Measurements from ENCODE around the gene EGFR.

DNA sequence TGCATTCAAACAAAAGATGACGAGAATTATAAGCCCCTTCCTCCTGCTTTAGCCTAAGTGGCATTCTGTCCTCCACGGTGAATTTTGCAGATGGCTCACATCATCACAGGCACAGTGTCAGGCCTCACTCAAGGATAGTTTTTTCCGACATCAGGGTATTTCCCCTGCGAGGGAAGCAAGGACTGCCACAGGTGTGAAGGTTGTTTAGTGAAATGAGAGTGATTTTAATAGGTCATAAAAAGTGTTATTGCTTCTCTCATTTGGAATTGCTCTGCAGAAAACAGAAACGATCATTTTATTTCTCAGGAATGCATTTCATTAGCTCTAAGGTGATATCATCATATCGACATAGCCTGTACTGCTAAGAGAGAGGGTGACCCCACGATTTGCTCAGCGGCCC is 217.7 kb downstream of the EGFR start:
- TF ChIP-seq RARB (CRISPR knock-in tag; IDR thresholded peaks at IDR 0.05) (no peak), ZFP3 (CRISPR knock-in tag; IDR thresholded peaks at IDR 0.05) (no peak), TOX (CRISPR knock-in tag; IDR thresholded peaks at IDR 0.05; ENCODE audit: borderline replicate concordance) (no peak), PPARA (CRISPR knock-in tag; IDR thresholded peaks at IDR 0.05; ENCODE audit: borderline replicate concordance) (no peak), ZC3H10 (CRISPR knock-in tag; IDR thresholded peaks at IDR 0.05) (no peak), ZNF70 (CRISPR knock-in tag; IDR thresholded peaks at IDR 0.05) (no peak), ARNTL (CRISPR knock-in tag; IDR thresholded peaks at IDR 0.05; ENCODE audit: borderline replicate concordance, low read depth) (no peak), CSDC2 (CRISPR knock-in tag; IDR thresholded peaks at IDR 0.05) (no peak), SNAI2 (CRISPR knock-in tag; IDR thresholded peaks at IDR 0.05) (no peak), ISL1 (CRISPR knock-in tag; IDR thresholded peaks at IDR 0.05) (no peak)
- TF ChIP-seq, protein P1, sequence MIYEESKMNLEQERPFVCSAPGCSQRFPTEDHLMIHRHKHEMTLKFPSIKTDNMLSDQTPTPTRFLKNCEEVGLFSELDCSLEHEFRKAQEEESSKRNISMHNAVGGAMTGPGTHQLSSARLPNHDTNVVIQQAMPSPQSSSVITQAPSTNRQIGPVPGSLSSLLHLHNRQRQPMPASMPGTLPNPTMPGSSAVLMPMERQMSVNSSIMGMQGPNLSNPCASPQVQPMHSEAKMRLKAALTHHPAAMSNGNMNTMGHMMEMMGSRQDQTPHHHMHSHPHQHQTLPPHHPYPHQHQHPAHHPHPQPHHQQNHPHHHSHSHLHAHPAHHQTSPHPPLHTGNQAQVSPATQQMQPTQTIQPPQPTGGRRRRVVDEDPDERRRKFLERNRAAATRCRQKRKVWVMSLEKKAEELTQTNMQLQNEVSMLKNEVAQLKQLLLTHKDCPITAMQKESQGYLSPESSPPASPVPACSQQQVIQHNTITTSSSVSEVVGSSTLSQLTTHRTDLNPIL (CRISPR knock-in tag; IDR thresholded peaks at IDR 0.05; ENCODE audit: low read depth), result no peak
- TF ChIP-seq, protein P2, sequence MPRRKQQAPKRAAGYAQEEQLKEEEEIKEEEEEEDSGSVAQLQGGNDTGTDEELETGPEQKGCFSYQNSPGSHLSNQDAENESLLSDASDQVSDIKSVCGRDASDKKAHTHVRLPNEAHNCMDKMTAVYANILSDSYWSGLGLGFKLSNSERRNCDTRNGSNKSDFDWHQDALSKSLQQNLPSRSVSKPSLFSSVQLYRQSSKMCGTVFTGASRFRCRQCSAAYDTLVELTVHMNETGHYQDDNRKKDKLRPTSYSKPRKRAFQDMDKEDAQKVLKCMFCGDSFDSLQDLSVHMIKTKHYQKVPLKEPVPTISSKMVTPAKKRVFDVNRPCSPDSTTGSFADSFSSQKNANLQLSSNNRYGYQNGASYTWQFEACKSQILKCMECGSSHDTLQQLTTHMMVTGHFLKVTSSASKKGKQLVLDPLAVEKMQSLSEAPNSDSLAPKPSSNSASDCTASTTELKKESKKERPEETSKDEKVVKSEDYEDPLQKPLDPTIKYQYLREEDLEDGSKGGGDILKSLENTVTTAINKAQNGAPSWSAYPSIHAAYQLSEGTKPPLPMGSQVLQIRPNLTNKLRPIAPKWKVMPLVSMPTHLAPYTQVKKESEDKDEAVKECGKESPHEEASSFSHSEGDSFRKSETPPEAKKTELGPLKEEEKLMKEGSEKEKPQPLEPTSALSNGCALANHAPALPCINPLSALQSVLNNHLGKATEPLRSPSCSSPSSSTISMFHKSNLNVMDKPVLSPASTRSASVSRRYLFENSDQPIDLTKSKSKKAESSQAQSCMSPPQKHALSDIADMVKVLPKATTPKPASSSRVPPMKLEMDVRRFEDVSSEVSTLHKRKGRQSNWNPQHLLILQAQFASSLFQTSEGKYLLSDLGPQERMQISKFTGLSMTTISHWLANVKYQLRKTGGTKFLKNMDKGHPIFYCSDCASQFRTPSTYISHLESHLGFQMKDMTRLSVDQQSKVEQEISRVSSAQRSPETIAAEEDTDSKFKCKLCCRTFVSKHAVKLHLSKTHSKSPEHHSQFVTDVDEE (CRISPR knock-in tag; IDR thresholded peaks at IDR 0.05), result no peak
- TF ChIP-seq, protein P3, sequence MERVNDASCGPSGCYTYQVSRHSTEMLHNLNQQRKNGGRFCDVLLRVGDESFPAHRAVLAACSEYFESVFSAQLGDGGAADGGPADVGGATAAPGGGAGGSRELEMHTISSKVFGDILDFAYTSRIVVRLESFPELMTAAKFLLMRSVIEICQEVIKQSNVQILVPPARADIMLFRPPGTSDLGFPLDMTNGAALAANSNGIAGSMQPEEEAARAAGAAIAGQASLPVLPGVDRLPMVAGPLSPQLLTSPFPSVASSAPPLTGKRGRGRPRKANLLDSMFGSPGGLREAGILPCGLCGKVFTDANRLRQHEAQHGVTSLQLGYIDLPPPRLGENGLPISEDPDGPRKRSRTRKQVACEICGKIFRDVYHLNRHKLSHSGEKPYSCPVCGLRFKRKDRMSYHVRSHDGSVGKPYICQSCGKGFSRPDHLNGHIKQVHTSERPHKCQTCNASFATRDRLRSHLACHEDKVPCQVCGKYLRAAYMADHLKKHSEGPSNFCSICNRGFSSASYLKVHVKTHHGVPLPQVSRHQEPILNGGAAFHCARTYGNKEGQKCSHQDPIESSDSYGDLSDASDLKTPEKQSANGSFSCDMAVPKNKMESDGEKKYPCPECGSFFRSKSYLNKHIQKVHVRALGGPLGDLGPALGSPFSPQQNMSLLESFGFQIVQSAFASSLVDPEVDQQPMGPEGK (CRISPR knock-in tag; IDR thresholded peaks at IDR 0.05; ENCODE audit: borderline replicate concordance), result no peak
- TF ChIP-seq, protein P4, sequence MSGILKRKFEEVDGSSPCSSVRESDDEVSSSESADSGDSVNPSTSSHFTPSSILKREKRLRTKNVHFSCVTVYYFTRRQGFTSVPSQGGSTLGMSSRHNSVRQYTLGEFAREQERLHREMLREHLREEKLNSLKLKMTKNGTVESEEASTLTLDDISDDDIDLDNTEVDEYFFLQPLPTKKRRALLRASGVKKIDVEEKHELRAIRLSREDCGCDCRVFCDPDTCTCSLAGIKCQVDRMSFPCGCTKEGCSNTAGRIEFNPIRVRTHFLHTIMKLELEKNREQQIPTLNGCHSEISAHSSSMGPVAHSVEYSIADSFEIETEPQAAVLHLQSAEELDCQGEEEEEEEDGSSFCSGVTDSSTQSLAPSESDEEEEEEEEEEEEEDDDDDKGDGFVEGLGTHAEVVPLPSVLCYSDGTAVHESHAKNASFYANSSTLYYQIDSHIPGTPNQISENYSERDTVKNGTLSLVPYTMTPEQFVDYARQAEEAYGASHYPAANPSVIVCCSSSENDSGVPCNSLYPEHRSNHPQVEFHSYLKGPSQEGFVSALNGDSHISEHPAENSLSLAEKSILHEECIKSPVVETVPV (CRISPR knock-in tag; IDR thresholded peaks at IDR 0.05), result no peak

All from SK-N-SH treated with all-trans-retinoic acid at 6 μM for 48 hours (cell line).